ENCODE data around the gene NBPF20.
"Not testable (repeated sequence)": the region's sequence is repeated elsewhere in the genome, so short reads cannot be mapped to it uniquely, and the experiment has no call there.

- not testable (repeated sequence) for TF ChIP-seq POLR2A (IDR thresholded peaks at IDR 0.05; ENCODE audit: low read depth, low read length); PAX5 (IDR thresholded peaks at IDR 0.05; ENCODE audit: insufficient read depth, low read length, severe bottlenecking)
Observed at GRCh38 chr1:145471365-145471764, 46.0 kb upstream of the NBPF20 start.

Data from GM12891 (cell line).